Frontal cortex (tissue), 4 donors: Measurements from ENCODE around the gene FRAS1. TPM values are rescaled to one million over a fixed set of nuclear protein-coding genes. Genes with fewer than 3 reads are reported as not detected.
"Not testable (repeated sequence)": the region's sequence is repeated elsewhere in the genome, so short reads cannot be mapped to it uniquely, and the experiment has no call there.

ENCODE experiments used
- DNase-seq, 2 donors: peaks; one replicate each; pipeline ENCODE4 v3.0.0; 2012; ENCODE audit warnings: low spot score in 2 of 2
- FAIRE-seq: peaks from 2 replicates; lab custom pipeline; 2012; peaks lifted over from hg19 to GRCh38; lab: Jason Lieb, UNC
- total RNA-seq: library from RNA; depleted of rRNA; stranded (reverse); fragments of >200 nt; gene quantifications from one replicate; pipeline ENCODE4 v1.2.3, GENCODE V29; 2014
- donor health status: control.
- donor health status: control.
- donor health status: control.

Gene FRAS1
- total RNA-seq, 1 donor from 2014 or later, result 13.0 TPM

DNA sequence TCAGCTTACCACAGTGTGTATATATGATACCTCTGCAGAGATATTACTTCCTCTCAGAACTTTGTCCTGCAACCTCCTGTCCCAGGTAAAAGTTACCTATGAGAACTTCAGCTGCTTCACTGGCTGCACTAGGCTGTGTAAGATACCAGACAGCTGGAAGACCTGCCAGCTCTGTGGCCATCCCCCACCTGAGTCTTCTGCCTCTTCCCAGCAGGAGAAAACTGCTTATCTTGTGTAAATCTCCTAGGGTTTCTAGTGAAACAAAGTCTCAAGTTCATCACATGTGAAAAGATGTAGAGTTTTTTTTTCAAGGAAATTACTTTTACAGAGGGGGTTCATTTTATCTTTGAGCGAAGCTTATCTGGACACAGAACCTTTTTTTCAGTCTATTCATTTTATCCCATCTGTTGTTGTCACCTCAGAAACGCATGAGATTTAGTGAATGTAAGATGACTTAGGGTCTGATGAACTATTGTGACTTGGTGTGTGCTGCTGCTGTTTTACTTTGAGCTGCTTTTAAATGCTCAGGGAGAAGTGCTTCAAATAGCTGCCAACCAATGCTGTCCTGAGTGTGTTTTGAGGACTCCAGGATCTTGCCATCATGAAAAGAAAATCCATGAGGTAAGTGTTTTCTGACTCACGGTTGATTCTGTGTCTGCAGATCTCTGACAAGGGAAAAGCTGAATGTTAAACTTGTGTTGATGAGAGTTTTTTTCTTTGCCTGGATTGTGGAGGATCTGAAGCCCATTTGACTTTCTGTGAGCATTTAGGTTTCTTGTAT, 187.8 kb downstream of the FRAS1 start:
- FAIRE-seq, result no peak
- no peak for DNase-seq

DNA sequence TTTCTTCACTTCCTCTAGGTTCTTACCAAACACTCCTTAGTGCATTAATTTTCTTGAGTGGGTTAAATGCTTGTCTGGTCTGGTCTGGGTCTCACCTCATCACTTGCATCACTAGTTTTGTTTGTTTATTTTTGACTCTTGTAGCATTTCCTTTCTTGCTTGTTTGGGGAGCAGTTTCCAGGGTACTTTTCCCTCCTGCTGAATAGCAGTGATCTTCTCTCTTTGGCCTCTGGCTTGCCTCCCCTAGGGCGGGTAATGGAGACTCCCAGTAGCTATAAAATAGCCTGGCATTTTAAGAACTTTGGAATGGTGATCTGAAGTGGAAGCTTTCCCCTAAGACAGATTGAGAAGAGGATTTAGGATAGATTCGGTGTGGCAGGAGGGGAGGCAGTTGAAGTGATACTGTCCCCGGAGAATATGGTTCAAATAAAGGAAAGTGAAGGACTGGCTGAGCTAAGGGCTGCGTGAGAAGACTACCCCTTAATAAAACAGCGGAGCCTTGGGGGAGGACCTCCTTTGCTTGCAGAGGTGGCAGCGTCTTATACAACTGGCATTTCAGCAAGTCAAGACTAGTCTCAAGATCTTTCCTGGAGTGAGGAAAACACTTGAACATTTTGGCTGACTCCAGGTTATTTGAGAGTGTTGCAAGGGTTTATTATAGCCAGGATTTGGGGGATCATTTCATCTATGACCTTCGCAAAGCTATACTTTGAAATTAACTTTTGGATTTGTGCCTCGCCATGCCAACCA, 190.6 kb downstream of the FRAS1 start:
- FAIRE-seq, result no peak

DNA sequence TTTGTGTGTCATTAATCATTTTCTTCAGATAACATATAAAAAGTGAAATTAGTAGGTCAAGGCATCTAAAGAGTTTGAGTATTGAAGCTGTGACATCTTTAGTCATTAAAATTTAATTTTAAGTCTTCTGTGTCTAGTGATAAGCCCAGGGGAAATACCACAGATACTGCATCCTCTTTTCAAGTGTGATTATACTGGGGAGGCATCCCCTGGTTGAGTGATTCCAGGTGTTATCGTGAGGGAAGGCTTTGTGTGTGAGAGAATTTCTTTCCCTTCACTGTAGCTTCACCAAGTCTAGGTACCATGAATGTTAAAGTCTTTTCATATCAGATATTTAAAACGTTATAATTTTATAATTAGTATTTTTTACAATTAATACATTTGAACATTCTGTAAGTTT, 193.4 kb downstream of the FRAS1 start:
- FAIRE-seq (no peak), DNase-seq (no peak)

More for the DNA sequence above, 190.6 kb downstream of the FRAS1 start:
- no peak for DNase-seq

DNA sequence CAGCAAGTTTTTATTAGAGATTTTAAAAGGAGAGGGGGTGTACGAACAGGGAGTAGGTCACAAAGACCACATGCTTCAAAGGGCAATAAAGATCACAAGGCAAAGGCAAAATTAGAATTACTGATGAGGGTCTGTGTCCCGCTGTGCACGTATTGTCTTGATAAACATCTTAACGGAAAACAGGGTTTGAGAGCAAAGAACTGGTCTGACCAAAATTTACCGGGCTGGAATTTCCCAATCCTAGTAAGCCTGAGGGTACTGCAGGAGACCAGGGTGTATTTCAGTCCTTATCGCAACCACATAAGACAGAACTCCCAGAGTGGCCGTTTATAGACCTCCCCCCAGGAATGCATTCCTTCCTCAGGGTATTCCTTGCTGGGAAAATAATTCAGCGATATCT, 195.7 kb downstream of the FRAS1 start:
- not testable (repeated sequence) for FAIRE-seq

DNA sequence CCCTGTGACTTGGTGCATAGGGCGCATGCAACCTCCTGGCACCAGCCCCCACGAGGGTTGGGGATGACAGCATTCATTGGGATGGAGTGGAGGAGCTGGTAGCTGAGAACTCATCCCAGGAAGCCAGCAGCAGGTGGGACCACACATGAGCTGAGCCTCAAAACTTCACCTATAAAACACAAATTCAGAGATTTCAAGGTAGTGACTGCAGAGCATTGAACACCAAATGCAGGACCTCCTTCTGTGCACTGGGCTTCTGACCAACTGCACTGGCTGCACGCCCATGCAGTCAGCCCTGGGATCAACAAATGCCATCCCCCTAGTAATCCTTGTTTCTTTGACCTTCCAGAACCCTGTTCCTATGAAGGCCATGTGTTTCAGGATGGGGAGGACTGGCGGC, 197.8 kb downstream of the FRAS1 start:
- FAIRE-seq (no peak), DNase-seq (no peak)

More for the DNA sequence above, 195.7 kb downstream of the FRAS1 start:
- not testable (repeated sequence) for DNase-seq

DNA sequence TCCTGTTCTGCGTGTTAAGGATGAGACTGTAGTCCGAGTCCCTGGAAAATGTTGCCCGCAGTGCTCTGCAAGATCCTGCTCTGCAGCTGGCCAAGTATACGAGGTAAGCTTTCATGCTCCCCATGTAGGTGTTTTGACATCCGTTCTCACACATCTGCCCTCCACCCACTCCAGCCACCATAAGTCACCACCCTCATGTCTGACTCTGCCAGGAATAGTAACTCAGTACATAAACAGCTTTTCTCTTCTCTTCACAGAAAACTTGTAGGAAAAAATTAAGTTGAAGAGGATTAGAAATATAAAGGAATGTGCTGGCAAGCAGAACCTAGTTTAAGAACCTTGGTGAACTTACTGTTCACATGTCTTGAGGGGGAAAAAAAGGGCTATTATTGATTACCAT, 207.9 kb downstream of the FRAS1 start:
- FAIRE-seq (no peak), DNase-seq (no peak)

DNA sequence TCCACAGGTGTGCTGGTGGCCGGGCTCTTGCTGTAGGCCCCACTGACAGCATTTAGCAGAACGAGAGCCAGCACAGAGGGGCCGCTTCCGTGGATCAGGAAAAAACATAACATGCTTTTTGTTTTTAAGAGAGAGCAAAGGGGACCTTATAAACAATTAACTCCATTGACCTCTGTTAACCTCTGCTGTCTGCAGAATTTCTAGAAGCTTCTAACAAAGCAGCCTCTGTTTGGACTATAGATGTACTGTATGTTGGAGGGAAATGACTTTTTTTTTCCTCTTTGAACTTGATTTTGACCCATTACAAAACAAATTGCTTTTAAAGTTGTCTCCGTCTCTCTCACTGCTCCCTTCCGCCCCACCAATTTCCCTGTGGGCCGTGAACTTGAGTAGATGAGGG, 210.7 kb downstream of the FRAS1 start:
- DNase-seq, result no peak

DNA sequence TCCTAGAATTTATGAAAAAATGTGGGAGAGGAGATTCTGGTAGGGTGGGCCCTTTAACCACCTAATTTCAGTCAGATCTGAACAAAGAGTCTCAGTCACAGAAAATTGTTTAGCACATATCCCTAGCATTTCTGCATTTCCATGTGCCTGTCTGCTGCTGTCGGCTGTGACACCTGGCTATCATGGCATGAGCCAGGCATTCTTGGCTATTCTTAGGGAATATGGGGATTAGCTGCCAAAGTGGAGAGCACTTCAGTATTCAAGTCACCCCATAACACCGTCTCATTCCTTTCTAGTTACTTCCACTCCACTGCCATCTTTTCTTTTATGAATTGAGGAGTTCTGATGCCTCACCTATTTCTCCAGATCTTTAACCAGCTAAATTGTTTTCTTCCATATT, 211.5 kb downstream of the FRAS1 start:
- DNase-seq (no peak), FAIRE-seq (no peak)

More for the DNA sequence above, 210.7 kb downstream of the FRAS1 start:
- FAIRE-seq, result no peak

DNA sequence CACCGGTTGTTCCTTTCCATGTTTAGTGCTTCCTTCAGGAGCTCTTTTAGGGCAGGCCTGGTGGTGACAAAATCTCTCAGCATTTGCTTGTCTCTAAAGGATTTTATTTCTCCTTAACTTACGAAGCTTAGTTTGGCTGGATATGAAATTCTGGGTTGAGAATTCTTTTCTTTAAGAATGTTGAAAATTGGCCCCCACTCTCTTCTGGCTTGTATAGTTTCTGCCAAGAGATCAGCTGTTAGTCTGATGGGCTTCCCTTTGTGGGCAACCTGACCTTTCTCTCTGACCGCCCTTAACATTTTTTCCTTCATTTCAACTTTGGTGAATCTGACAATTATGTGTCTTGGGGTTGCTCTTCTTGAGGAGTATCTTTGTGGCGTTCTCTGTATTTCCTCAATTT, 218.3 kb downstream of the FRAS1 start:
- not testable (repeated sequence) for DNase-seq, FAIRE-seq

DNA sequence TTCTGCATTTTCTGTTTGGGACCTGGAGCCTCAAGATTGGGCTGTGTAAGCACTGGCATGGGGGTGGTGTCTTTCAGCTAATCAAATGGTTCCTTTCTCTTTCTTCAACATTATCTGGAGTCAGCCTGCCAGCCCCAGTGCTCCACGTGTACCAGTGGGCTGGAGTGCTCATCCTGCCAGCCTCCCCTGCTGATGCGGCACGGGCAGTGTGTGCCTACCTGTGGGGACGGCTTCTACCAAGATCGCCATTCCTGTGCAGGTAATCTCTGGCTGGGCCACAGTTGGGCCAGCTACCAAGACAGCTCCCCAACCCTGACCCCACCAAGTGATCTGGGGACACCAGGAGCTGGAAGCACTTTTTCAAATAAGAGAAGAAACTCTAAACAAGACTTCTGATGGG, 229.2 kb downstream of the FRAS1 start:
- DNase-seq (no peak), FAIRE-seq (no peak)

DNA sequence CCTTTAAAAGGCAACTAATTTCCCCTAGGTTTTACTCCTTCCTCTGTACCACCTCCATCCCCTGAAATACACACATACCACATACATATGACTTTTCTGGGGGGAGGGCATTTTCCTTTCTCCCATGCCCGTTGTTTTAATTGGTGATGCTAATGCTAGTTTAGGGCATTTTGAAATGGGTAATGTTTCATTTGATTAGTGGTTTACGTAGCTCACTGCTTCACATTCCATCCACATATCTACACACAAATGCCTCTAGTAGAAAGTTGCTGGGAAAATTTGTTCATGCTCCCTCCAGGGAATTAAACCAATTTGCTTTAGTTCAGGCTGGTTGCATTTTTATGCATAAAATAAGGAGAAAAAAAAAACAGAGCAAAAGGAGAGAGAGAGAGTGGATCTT, 231.2 kb downstream of the FRAS1 start:
- no peak for FAIRE-seq
- DNase-seq, result no peak

DNA sequence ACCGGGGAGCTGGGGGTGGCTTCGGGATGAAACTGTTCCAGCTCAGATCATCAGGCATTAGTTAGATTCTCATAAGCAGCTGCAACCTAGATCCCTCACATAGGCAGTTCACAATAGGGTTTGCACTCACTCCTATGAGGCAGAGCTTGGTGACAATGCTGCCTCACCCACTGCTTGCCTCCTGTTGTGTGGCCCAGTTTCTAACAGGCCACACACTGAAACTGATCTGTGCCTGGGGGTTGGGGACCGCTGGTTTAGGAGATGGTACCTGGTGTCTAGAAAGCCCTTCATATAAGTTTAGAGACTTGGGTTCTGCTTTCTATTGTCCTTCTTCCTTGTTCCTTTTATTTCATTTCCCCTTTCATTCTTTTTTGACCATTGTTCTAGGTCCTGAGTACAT, 234.2 kb downstream of the FRAS1 start:
- FAIRE-seq, result no peak
- DNase-seq, result no peak

DNA sequence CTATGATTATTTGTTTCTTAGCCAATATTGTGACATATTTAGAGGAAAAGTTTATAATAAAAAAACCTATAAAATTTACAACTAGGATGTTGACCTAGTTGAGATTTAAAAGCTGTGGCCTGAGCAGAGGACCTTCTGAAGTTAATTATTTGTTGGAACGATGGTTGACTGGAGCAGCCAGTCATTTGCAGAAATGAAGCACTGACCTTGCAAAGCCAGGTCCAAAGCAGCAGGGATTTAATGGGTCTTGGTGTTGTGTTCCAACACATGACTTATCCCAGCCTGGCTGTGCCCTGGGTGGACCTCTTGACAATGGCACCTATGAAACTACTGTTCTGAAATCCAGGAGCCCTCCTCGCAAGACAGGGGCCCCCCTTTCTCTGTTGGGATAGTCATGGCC, 235.2 kb downstream of the FRAS1 start:
- no peak for DNase-seq
- no peak for FAIRE-seq

DNA sequence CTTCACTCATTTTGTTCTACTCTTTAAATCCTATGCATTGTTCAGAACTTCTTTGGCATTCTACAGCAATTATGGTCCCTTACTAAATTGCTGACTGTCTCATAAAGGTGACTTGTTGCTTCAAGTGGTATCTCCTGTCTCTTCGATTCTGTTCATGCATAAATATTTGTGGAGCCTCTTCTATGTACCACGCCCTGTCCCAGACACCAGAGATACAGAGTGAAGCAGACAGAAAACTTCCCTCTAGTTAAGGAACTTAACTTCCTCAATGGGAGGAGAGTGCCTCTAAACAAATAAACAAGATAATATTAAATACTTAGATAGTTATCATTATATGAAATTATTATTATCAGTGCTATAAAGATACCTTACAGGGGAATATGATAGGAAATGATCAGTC, 235.7 kb downstream of the FRAS1 start:
- no peak for FAIRE-seq
- DNase-seq, result no peak

DNA sequence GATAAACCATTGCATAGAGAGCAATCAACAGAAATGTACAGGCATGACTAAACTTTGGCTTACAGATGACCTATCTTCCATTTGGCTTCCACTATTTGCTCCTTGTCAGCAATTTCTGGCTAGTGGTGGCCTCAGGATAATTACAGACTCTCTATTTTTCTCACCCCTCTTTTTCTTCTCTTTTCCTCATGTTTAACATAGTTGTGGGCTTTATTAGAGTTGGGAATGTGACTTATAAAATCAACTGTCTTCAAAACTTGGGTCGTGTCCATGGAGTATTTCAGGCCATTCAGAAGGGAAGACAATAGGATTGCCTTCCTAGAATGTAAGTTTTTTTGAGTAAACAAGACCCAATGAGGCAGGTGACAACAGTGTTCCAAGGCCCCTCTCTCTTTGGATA, 236.2 kb downstream of the FRAS1 start:
- FAIRE-seq (no peak), DNase-seq (no peak)

DNA sequence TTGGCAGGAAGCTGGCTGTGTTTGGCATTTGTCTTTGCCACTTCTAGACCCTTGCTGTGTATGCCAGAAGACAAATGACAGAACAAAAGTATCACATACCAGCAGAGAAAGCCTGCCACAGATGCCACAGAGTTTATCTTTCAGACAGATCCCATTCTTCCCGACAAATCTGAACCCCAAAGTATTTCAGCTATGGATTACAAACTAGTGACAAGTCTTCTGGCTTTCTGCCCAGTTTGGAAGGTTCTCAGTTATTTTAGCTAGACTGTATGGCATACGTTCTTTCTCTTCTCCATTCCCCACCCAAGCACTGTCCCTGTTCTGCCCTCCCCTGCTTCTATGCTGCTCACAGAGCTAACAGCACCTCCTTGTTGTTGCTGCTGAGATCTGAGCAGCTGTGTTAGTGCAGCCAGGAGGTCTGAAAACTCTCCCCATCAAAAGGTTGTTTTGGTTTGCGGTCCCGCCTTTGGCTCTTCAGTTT, 236.7 kb downstream of the FRAS1 start:
- DNase-seq (no peak), FAIRE-seq (no peak)

DNA sequence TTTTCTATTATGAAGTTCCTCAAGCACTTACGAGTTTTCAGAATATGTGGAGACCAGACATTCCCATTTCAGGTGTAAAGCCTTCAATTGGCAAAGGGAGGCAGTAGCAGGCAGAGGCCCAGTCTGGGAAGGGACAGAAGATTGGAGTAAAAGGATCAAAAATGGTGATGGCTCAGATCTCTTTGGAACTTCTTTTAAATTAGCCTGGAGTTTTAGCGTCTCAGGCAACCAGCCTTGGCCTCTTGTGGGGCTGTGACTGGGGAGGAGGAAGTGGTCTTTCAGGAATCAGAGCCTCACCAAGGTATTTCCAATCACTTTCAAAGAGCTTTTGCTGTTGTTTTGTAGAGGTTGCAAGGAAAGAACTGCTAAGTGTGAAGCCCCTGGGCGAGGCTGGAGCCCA, 239.1 kb downstream of the FRAS1 start:
- DNase-seq, result no peak
- no peak for FAIRE-seq

DNA sequence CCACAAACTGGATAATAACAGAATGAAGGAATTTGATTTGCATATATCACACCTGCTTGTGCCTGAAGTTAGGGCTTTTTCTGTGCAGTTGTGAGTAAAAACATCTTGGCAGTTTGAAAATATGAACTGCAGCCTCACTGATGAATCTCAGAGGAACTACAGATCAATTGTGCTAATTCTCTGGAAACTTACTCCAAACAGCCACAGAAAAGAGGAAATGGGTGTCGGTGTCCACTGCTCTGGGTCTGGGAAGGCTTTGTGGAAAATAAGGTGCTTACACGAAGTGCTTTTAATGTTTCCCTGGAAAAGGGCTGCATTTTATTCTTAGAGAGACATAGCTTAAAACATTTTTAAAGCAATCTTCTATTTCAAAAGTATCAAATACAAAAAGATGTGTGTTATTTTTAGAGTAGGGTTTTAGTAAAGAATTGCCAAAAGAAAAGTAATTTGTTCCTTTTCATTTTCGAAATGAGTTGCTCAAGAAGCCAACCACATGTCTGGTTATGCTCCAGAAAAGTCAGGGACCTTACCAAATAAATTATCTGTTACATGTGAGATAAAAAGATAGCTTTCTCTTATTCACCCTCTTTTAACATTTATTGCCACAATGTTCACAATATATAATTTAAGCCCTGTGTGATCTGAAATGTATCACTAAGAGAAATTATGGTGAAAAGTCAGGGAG, 240.1 kb downstream of the FRAS1 start:
- no peak for FAIRE-seq
- no peak for DNase-seq

DNA sequence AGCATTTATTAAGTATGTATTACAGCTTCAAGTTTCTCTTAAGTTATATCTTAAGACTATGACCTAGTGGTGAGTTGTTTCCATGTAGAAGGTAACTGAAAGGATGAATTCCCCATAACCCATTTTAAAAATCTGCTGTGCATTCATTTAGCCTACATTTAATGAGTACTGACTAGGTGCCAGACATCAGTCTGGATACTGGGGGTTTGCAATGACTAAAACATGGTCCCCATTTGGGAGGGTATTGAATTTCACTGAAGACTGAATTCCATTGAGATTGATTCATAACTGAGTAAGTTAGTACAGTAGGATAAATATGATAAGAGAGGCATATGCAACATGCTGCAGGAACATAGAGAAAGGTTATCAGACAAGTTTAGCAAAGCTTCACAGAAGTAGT, 241.5 kb downstream of the FRAS1 start:
- DNase-seq (no peak), FAIRE-seq (no peak)

DNA sequence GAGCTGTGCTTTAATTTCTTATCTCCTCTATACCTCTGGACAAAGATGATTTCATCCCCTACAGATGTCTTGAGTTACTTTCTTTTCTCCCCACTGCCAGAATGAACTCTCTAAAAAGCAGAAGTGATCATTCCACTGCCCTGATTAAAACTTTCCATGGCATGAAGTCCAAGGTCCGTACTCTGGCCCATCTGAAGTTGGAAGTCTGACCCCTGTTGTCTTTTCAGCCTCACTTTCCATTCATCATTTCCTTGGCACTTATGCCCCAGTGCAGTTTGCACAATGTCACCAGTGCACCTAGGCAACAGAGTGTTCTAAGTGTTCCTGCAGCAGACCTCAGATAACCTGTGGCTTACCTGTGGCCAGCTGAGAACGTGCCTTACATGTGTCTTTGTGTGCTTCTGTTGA, 242.4 kb downstream of the FRAS1 start:
- FAIRE-seq, result no peak
- no peak for DNase-seq

DNA sequence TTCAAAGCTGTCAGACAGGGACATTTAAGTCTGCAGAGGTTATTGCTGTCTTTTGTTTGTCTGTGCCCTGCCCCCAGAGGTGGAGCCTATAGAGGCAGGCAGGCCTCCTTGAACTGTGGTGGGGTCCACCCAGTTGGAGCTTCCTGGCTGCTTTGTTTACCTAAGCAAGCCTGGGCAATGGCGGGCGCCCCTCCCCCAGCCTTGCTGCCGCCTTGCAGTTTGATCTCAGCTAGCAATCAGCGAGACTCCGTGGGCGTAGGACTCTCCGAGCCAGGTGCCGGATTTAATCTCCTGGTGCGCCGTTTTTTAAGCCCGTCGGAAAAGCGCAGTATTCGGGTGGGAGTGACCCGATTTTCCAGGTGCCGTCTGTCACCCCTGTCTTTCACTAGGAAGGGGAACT, 250.1 kb downstream of the FRAS1 start:
- FAIRE-seq, DNase-seq: not testable (repeated sequence)
